ENCODE data around the gene ENTPD5. TPM values are rescaled to one million over a fixed set of nuclear protein-coding genes. Genes with fewer than 3 reads are reported as not detected.
"Not testable (repeated sequence)": the region's sequence is repeated elsewhere in the genome, so short reads cannot be mapped to it uniquely, and the experiment has no call there.

ENTPD5 gene
- total and polyA plus RNA-seq, 2 donors (not counting 1 experiment from before 2014, with no cell fraction given): 5.5 to 14.7 TPM

DNA sequence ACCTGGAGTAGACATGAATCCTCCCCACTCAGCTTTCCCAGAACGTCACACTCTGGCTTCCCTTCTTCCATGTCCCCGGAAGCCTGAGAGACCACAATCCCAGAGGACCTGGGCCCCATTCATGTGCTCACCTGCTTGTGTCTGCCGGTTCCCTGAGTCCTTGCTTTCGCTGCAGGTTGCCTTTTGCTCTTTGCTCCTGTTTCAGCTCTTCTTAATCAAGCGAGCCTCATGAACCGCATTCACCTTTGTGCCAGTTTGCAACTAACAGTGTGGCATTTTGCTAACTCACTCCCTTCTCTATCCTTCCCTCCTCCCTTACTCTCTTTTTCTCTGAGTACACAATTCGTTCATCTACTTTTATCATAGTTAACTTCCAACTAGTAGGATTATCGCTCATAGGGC, 23.1 kb downstream of the ENTPD5 start:
- no peaks in the 10 kb centered on the region for H3K9me3 ChIP-seq (ENCODE audit: control extremely low read depth in 1 of 3, control insufficient read depth in 2 of 3, insufficient read depth in 1 of 3, low read length in 2 of 3)
- WGBS (ENCODE audit: insufficient coverage): 98% methylated on average over 6 of the region's 8 CpGs
- H3K4me3 Mint-ChIP-seq: no peak overlapping the region
- TF ChIP-seq, protein P1, sequence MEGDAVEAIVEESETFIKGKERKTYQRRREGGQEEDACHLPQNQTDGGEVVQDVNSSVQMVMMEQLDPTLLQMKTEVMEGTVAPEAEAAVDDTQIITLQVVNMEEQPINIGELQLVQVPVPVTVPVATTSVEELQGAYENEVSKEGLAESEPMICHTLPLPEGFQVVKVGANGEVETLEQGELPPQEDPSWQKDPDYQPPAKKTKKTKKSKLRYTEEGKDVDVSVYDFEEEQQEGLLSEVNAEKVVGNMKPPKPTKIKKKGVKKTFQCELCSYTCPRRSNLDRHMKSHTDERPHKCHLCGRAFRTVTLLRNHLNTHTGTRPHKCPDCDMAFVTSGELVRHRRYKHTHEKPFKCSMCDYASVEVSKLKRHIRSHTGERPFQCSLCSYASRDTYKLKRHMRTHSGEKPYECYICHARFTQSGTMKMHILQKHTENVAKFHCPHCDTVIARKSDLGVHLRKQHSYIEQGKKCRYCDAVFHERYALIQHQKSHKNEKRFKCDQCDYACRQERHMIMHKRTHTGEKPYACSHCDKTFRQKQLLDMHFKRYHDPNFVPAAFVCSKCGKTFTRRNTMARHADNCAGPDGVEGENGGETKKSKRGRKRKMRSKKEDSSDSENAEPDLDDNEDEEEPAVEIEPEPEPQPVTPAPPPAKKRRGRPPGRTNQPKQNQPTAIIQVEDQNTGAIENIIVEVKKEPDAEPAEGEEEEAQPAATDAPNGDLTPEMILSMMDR (IDR thresholded peaks at IDR 0.05): no peak
- TF ChIP-seq EZH2 (IDR thresholded peaks at IDR 0.05; ENCODE audit: borderline replicate concordance, insufficient read depth, low read depth, low read length, poor library complexity, severe bottlenecking): no peak
- no peak for ATAC-seq (ENCODE audit: low read depth)
- H3K27me3 Mint-ChIP-seq: no peaks in the 10 kb centered on the region
- no peak overlapping the region for H3K4me3 ChIP-seq (ENCODE audit: control extremely low read depth in 1 of 5, extremely low read depth in 1 of 5, insufficient read depth in 1 of 5, low read depth in 2 of 5, low read length in 4 of 5)
- H3K36me3 ChIP-seq (replicated peaks in 1 of 2; ENCODE audit: control extremely low read depth in 1 of 2, control insufficient read depth in 1 of 2, extremely low read depth in 1 of 2, insufficient read depth in 2 of 2, low read length in 1 of 2): peaks cover 0 to 9% of the 10 kb centered on the region in 2 experiments
- no peak overlapping the region for H3K27ac Mint-ChIP-seq
- intact Hi-C loops (cut with micrococcal nuclease): no loop called here
- no peak overlapping the region for H3K27ac ChIP-seq (ENCODE audit: low read length in 2 of 2)
- no peaks in the 10 kb centered on the region for H3K79me2 ChIP-seq (ENCODE audit: control insufficient read depth, insufficient read depth, low read length)
- no peaks in the 10 kb centered on the region for H3K4me1 ChIP-seq (ENCODE audit: control insufficient read depth in 2 of 2, insufficient read depth in 2 of 2, low read length in 2 of 2)
- H3K9ac ChIP-seq (ENCODE audit: low read length): no peak overlapping the region
- H3K4me2 ChIP-seq (replicated peaks; ENCODE audit: low read depth, low read length, poor library complexity, severe bottlenecking): no peak overlapping the region
- H3K27me3 ChIP-seq (replicated peaks in 1 of 4; ENCODE audit: control extremely low read depth in 1 of 4, control insufficient read depth in 3 of 4, insufficient read depth in 4 of 4, low read length in 3 of 4): no peaks in the 10 kb centered on the region
- no peak for DNase-seq
- no peaks in the 10 kb centered on the region for H3K9me3 Mint-ChIP-seq (ENCODE audit: insufficient read depth)
- no peaks in the 10 kb centered on the region for H4K20me1 ChIP-seq (ENCODE audit: control insufficient read depth, insufficient read depth, low read length, poor library complexity, severe bottlenecking)
- H2AFZ ChIP-seq (ENCODE audit: insufficient read depth, low read depth, low read length, poor library complexity, severe bottlenecking): no peak overlapping the region
- CTCF ChIA-PET: no interaction called here
- H3K4me1 Mint-ChIP-seq: peaks cover 2% of the 10 kb centered on the region
- POLR2A ChIA-PET: no interaction called here

DNA sequence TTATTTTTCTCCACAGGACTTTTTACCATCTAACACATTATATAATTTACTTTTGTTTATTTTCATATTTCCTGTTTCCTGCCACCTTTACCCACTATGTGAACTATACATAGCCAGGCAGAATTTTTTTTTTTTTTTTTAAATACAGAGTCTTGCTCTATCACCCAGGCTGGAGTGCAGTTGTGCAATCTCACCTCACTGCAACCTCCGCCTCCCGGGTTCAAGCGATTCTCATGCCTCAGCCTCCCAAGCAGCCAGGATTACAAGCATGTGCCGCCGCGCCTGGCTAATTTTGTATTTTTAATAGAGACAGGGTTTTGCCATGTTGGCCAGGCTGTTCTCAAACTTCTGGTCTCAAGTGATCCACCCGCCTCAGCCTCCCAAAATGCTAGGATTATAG, 24.2 kb downstream of the ENTPD5 start:
- H3K36me3 ChIP-seq (replicated peaks in 1 of 2; ENCODE audit: control extremely low read depth in 1 of 2, control insufficient read depth in 1 of 2, extremely low read depth in 1 of 2, insufficient read depth in 2 of 2, low read length in 1 of 2); H3K4me3 ChIP-seq (ENCODE audit: control extremely low read depth in 1 of 5, extremely low read depth in 1 of 5, insufficient read depth in 1 of 5, low read depth in 2 of 5, low read length in 4 of 5); H3K4me1 Mint-ChIP-seq; H3K27me3 Mint-ChIP-seq; H3K4me1 ChIP-seq (ENCODE audit: control insufficient read depth in 2 of 2, insufficient read depth in 2 of 2, low read length in 2 of 2); intact Hi-C loops (cut with micrococcal nuclease); H3K27ac Mint-ChIP-seq; H3K9me3 Mint-ChIP-seq (ENCODE audit: insufficient read depth); POLR2A ChIA-PET; H3K4me3 Mint-ChIP-seq; H3K27ac ChIP-seq (ENCODE audit: low read length in 2 of 2); H2AFZ ChIP-seq (ENCODE audit: insufficient read depth, low read depth, low read length, poor library complexity, severe bottlenecking); H3K9me3 ChIP-seq (ENCODE audit: control extremely low read depth in 1 of 3, control insufficient read depth in 2 of 3, insufficient read depth in 1 of 3, low read length in 2 of 3); DNase-seq; H3K9ac ChIP-seq (ENCODE audit: low read length); H3K4me2 ChIP-seq (replicated peaks; ENCODE audit: low read depth, low read length, poor library complexity, severe bottlenecking); H3K79me2 ChIP-seq (ENCODE audit: control insufficient read depth, insufficient read depth, low read length); CTCF ChIA-PET; H4K20me1 ChIP-seq (ENCODE audit: control insufficient read depth, insufficient read depth, low read length, poor library complexity, severe bottlenecking); H3K27me3 ChIP-seq (replicated peaks in 1 of 4; ENCODE audit: control extremely low read depth in 1 of 4, control insufficient read depth in 3 of 4, insufficient read depth in 4 of 4, low read length in 3 of 4); ATAC-seq (ENCODE audit: low read depth): not testable (repeated sequence)
- 100% methylated on average over 1 of the region's 7 CpGs for WGBS (ENCODE audit: insufficient coverage)

Measured in B cell (primary cell).